Bronchial epithelial cell (primary cell): ENCODE data around the gene LRIG1. TPM values are rescaled to one million over a fixed set of nuclear protein-coding genes. Genes with fewer than 3 reads are reported as not detected.
A peak's percentile ranks its signal among the peaks of the same experiment; 100 is the strongest.

Experiments
- DNase-seq: peaks from one replicate; pipeline ENCODE4 v3.0.0-alpha.2; 2010; ENCODE audit warnings: low read depth
- FAIRE-seq: peaks from 2 replicates; lab custom pipeline; 2011; peaks lifted over from hg19 to GRCh38; lab: Jason Lieb, UNC
- H3K27me3 ChIP-seq: 2 replicates; pipeline ENCODE4 v1.5.1; 2011; ENCODE audit warnings: low read length; ENCODE audit not compliant: control insufficient read depth, insufficient read depth
- H3K36me3 ChIP-seq: 2 replicates; pipeline ENCODE4 v1.5.1; 2011; ENCODE audit warnings: low read length; ENCODE audit not compliant: control insufficient read depth, insufficient read depth
- H3K4me3 ChIP-seq: 2 replicates; pipeline ENCODE4 v1.5.1; 2011; ENCODE audit warnings: mild to moderate bottlenecking, low read depth, low read length, control low read depth
- total RNA-seq: library from RNA; depleted of rRNA; stranded (reverse); fragments of >200 nt; gene quantifications from 2 replicates; pipeline ENCODE4 v1.2.1, GENCODE V29; 2014
- TF ChIP-seq, protein P1 (sequence below): IDR thresholded peaks from 2 replicates; pipeline ENCODE4 v1.5.1; 2011; ENCODE audit warnings: mild to moderate bottlenecking, moderate library complexity, low read length, control low read depth, inconsistent platforms; ENCODE audit not compliant: insufficient read depth, severe bottlenecking

LRIG1 gene
- total RNA-seq, 1 donor from 2014 or later: 11.6 TPM

GRCh38 chr3:66400411-66401156 lies 100.2 kb downstream of the LRIG1 start:
- Histone ChIP-seq H3K36me3 (peaks cover 9% of the 10 kb centered on the region), H3K4me3 (no peak overlapping the region), H3K27me3 (no peaks in the 10 kb centered on the region)
- FAIRE-seq (no peak), DNase-seq (no peak)
- TF ChIP-seq, protein P1, sequence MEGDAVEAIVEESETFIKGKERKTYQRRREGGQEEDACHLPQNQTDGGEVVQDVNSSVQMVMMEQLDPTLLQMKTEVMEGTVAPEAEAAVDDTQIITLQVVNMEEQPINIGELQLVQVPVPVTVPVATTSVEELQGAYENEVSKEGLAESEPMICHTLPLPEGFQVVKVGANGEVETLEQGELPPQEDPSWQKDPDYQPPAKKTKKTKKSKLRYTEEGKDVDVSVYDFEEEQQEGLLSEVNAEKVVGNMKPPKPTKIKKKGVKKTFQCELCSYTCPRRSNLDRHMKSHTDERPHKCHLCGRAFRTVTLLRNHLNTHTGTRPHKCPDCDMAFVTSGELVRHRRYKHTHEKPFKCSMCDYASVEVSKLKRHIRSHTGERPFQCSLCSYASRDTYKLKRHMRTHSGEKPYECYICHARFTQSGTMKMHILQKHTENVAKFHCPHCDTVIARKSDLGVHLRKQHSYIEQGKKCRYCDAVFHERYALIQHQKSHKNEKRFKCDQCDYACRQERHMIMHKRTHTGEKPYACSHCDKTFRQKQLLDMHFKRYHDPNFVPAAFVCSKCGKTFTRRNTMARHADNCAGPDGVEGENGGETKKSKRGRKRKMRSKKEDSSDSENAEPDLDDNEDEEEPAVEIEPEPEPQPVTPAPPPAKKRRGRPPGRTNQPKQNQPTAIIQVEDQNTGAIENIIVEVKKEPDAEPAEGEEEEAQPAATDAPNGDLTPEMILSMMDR: no peak

DNA sequence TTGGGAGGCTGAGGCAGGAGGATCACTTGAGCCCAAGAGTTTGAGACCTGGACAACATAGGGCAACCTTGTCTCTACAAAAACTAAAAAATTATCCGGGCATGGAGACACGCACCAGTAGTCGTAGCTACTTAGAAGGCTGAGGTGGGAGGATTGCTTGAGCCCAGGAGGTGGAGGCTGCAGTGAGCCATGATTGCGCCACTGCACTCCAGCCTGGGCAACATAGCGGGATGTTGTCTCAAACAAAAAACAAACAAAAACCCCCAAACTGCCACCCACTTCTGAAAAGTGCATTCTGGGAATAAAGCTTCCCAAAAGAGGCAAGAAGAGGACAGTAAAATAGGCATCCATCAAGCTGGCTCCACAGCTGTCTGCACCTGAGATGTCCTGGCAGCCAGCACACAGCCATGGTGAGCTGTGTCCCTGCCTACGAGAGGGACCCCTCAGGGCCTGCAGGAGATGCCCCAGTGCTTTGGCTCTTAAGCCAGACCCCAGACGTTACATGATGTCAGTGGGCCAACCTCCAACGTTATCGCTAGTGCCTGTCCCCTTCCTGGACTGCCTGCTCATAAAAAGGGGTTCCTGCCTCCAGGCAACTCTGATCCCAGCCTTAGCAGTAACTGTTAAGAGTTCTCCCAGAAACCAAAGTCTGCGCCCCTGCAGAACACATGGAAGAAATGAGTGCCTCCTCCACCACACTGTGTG lies 101.1 kb downstream of the LRIG1 start:
- no peak for DNase-seq
- Histone ChIP-seq H3K36me3 (peaks cover 7% of the 10 kb centered on the region), H3K27me3 (no peaks in the 10 kb centered on the region), H3K4me3 (no peak overlapping the region)
- TF ChIP-seq, protein P1: no peak
- FAIRE-seq: peak; percentile 32

DNA sequence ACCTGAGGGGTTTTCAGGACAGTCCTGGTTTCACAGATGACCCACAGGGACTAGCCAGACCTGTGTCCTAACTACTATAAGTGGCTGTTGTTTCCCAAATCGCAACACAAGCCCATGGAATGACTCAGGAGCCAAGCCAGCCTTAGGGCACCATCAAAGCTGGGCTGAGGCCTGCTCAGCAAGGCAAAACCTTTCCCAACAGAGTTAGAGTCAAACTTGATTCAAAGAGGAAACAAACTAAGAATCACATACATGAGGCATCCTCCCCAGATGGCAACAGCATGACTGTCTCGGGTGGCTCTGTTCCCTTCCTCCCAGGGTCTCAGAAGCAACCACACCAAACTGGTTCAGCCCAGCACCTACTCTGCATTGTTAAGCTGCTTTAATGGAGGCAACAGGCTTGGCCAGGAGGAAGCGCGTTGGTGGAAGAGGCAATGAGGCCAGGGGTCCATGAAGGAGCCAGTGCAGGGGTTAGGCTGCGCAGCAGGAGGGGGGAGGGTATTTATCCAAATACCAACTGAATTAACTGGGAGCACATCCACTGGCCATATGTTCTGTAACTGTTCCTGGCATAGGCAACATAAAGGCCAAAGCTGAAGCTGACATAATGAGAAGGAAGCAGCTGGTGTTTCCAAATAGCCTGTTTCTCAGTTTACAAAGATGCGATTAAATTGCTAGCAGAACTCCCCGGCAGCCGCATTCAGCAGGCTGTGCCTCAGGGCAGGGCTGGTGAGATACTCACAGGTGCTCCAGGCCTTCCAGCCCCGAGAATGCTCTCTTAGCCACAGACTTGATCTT lies 102.4 kb downstream of the LRIG1 start:
- peak; percentile 53 for DNase-seq

DNA sequence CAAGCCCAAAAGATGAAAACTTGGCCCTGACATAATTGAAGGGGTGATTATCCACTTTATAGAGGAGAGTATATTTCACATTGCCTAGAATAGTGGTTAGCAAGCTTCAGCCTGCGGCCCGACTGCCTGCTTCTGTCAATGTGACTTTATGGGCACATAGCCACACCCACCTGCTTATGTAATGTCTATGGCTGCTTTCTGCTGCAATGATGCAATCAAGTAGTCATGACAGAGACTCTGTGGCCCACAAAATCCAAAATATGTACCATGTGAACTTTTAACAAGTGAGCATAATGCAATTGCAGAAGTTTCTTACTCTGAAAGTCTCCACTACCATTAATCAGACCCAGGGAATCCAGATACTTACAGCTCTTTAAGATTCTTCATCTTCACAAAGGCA lies 103.1 kb downstream of the LRIG1 start:
- H3K27me3 ChIP-seq: no peaks in the 10 kb centered on the region
- DNase-seq: peak; percentile 28
- TF ChIP-seq, protein P1: no peak
- no peak overlapping the region for H3K4me3 ChIP-seq
- H3K36me3 ChIP-seq: peaks cover 8% of the 10 kb centered on the region
- FAIRE-seq: no peak

More for the DNA sequence above, 102.4 kb downstream of the LRIG1 start:
- Histone ChIP-seq H3K36me3 (peaks cover 5% of the 10 kb centered on the region), H3K27me3 (no peaks in the 10 kb centered on the region), H3K4me3 (no peak overlapping the region)
- peak; percentile 52 for FAIRE-seq
- TF ChIP-seq, protein P1: no peak

DNA sequence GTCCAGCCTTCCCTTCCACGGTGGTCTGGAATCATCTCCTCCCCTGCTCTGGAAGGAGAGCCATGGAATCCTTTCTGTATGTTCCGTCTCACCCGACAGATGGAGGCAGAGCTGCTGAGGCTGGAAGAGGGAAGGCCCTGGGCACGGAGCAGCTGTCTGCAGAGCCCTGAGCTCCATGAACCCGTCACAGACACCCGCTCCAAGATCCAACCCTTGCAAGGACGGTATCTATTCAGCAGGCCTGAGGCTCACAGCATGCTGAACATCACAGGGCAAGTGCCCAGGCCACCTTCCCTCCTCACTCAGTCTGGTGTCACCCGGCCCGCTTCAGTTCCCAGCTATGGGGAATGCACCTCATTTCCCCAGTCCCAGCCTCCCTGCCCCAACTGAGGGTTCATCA lies 103.9 kb downstream of the LRIG1 start:
- Histone ChIP-seq H3K36me3 (peaks cover 8% of the 10 kb centered on the region), H3K4me3 (no peak overlapping the region), H3K27me3 (no peaks in the 10 kb centered on the region)
- DNase-seq: no peak
- FAIRE-seq: no peak
- TF ChIP-seq, protein P1: no peak
